GM19463 (cell line): Measurements from ENCODE around the gene KLHL1.
A peak's percentile ranks its signal among the peaks of the same experiment; 100 is the strongest.
"Not testable (repeated sequence)": the region's sequence is repeated elsewhere in the genome, so short reads cannot be mapped to it uniquely, and the experiment has no call there.

Source experiments
- ATAC-seq: cut with Tn5 transposase; IDR thresholded peaks from one replicate; pipeline ENCODE4 v1.9.1; 2021; ENCODE audit warnings: mild to moderate bottlenecking, moderate library complexity; ENCODE audit not compliant: unreplicated experiment

Gene KLHL1

DNA sequence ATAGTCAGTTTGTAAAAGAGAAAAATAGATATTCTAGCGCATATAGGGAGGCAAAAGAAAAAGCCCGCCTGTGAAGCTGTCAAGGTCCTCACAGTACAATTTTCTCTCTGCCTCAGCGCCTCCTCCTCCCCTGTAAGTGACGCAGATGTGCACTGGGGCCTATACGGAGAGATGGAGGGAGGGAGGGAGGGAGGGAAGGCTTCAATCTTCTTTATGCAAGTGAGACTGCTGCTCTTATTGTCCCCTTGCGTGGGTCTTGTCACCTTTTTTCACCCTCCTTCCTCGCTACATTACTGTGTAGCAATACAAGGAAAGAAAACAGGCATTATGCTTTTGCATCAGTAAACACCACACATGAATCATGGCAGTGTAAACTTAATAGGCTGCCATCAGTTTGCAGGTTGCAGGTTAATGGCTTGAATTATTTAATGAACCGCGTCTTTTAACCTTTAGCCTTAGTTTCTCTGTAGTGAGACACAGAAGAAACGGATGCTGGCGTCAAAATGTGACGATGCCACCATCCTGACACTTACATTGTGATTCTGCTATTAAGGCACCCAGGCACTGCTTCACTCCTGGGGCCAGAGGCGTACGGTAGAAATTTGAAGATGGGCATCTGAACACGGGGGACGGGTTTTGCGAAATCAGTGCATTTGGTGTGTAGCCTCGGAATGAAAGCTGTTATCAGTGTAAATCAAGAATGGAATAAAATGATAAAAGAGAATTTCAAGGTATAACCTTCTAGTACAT is at the start of gene KLHL1:
Gene KLHL1 (minus strand): TSS at position 97 of the 750 bp plus-strand sequence. CDS start 753 bp downstream, outside the sequence.
- no peak for ATAC-seq

DNA sequence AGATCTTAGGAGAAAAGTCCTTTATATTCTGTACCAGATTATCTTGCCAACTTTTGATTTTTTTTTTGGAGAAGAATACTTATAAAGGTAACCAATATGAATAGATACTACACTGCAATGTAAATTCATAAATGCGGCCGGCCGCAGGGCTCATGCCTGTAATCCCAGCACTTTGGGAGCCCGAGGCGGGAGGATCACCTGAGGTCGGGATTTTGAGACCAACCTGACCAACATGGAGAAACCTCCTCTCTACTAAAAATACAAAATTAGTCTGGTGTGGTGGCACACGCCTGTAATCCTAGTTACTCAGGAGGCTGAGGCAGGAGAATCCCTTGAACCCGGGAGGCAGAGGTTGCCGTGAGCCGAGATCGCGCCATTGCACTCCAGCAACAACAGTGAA is 34.4 kb upstream of the KLHL1 start:
- ATAC-seq, result not testable (repeated sequence)

DNA sequence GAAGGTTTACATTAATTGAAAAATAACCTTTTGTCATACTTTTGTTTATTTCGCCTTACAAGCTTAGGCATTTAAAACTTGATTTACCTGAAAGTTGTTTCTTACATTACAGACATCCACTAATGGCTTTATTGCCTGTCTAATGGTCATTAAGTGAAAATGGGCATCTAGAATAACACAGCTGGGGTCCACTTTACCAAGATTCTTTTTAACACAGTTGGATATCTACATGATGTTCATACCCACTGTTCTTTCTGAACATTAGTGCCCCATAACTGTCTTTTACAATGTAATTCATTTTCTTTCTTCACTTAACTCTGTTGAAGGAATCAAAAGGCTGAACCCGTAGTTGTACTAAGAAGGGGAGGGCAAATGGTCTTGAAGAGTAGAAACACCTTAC is 19.8 kb upstream of the KLHL1 start:
- ATAC-seq, result no peak

DNA sequence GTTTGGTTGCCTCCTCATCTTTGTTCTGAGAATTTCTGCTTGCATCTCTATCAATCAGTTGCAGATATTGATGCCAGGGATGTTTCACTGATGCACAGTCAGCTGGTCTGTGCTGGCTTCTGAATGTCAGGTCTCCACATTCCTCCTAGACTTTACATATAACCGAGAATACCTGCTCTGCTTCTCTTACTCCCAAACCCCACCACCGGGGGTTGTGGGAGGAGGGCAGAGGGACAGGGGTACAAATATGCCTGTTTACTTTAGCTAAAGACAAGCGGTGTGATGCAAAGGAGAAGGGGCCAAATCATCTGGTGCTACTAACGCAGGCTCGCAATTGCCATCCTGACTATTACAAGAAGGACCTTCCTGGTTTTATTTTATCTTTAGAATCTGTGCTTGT is 17.4 kb upstream of the KLHL1 start:
- ATAC-seq, result no peak

DNA sequence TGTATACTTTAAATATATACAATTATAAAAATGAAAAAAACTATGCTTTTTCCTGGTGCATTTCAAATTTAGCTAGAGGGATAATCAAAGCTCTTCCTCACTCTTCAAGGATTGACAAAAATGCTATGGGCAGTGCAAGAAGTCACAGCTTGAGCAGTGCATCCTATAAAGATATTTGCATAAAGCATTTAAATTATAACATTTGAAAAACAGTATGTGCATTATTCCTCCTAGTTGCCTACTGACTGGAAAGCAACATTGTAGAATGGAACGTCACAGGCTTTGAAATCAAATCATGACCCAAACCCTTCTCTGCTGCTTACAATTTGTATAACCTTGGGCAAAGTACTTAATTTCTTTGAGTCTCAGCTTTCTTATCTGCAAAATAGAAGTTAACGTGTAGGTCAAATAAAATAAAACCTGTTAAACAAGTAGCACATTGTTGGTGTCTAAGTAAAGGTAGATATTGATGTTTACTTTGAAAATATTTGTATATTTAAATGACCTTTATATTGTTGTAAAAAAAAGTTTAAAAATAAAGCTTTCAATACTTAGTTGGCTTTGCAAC is 9.2 kb upstream of the KLHL1 start:
- ATAC-seq, result no peak

DNA sequence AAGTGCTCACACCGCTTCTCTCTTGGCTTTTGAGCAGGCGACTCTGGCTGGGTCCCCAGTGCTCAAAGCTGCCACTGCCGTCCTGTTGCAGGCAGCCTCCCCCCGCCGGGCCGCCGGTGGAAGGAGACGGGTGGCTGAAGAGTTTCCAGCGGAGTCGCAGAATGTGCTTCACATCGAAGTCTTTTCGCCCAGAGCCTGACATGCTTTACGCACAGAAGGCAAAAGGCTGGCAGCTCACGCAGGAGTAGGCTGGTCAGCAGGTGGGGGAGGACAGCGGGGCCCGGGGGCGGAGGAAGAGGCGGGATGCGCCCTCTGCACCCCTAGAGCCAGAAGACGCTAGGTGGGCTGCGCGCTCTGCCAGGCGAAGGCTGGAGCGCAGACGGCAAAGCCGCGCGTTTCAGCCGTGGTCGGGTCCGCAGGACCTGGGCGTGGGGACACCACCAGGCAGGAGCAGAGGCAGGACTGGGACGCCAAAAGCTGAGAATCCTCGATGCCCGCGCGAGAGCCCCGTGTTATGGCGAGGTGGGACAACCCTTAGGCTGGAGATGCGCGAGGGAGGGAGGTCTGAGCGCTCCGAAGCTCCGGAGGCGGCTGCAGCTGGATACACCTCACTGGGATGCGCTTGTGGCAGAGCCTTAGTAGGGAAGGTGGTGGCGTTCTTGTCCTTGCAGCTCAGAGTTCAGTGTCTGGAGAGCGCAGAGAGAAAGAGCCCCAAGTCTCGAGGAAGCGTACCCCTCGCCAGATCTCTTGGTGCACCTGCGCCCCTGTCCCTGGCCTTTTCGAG is 562 bp downstream of the KLHL1 start, which contains the start of gene ATXN8OS:
Gene ATXN8OS (plus strand): TSS at position 329 of the 784 bp plus-strand sequence.
- ATAC-seq, result no peak

GRCh38 chr13:70107125-70107497 is 1.1 kb downstream of the KLHL1 start:
- ATAC-seq, result no peak

DNA sequence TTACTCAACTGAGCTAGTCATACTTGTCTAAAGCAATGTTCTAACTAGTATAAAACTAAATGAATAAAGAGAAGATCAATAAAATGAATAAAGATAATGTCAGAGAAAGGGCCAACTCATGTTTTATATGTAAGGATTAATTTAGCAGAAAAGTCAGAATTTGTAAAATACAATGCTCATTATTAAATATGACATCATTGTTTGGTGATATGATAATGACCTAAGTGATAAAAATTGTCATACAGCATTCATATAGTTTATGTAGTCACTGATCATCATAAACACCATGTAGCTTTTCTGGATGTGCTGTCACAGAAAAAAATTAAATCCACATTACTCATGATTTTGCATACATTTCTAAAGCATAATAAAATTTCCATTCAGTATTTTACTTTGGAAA is 3.8 kb downstream of the KLHL1 start:
- no peak for ATAC-seq

- no peak for ATAC-seq
These were observed 9.6 kb downstream of the KLHL1 start for GRCh38 chr13:70098669-70099068.

DNA sequence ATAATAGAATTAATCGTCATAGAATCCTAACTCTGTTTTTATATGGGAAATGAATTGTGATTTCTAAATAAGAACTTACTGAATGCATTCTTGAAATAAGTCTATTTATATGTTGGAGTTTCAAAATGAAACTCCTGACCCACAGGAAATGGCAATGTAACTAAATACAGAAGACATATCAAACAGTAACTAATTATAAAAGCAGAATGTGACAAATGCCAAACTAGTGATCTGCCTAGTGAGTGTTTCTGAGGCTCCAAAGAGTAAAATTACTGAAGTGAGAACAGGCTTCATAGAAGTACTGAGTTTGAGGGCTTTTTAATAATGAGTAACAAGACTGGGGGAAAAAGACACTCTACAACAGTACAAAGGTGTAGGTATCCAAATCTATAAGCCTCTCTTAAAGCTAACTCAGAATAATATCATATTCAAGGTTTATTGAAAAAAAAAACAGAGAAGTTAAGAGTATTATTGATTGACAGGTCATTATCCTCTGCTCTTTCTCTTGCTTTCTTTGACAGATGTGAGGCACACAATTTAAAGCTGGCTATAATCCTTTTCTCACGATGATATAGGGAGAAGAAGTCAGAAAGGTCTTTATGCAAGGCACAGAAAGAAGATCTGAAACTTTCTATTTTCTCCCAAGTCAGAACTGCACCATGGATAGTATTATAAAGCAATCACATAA is 18.1 kb downstream of the KLHL1 start:
- ATAC-seq, result peak; percentile 74

DNA sequence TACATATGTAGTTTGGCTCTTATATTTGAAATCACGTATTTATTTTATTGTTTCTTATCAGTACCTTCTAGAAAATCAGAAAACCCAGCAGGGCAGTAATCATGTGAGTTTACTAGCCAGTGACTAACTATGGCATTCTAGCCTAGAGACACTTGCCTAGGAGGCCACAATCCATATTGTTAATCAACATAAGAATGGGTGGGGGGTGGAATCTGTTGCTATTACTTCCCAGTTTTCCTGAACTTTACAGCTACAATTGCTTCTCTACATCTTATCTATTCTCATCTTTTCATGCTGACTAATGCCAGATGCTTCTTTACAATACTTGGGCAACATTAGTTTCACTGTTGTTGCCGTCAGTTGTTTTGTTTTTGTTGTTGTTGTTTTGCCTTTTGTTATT is 19.3 kb downstream of the KLHL1 start:
- ATAC-seq, result no peak

GRCh38 chr13:70087247-70087646 is 21.0 kb downstream of the KLHL1 start:
- ATAC-seq, result no peak

GRCh38 chr13:70080012-70080411 is 28.2 kb downstream of the KLHL1 start:
- no peak for ATAC-seq

- no peak for ATAC-seq
These were observed 53.7 kb downstream of the KLHL1 start for GRCh38 chr13:70054572-70054971.

DNA sequence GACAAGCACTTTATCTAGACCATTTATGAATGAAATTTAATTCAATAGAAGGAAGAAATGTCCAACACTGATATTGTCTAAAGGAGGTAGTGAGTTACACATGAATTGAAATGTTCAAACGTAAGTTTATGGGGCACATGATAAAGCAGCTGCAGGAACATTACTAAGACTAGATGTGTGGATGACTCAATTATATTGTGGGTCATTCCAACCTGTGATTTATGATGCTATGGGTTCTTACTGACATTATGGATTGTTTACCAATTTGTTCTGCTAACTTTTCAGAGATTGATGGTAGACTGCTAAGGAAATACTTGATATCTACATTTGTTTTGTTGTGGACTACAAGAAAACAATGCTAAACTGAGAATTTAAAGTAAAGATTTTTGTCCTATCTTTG is 56.7 kb downstream of the KLHL1 start:
- ATAC-seq, result no peak

DNA sequence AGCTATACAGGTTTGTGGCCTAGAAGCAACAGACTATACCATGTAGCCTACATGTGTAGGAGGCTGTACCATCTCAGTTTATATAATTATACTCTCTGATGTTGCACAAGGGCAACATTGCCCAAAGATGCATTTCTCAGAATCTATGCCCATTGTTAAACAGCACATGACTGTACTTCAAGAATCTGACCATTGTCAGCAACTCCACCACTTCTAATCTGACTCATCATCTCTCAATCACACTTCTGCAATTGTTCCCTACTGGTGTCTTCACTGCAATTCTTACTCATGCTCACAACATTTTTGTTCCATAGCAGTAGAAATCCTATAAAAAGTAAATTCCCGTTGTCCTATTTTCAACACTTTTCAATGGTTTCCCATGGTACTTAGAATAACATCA is 64.6 kb downstream of the KLHL1 start:
- peak; percentile 83 for ATAC-seq

DNA sequence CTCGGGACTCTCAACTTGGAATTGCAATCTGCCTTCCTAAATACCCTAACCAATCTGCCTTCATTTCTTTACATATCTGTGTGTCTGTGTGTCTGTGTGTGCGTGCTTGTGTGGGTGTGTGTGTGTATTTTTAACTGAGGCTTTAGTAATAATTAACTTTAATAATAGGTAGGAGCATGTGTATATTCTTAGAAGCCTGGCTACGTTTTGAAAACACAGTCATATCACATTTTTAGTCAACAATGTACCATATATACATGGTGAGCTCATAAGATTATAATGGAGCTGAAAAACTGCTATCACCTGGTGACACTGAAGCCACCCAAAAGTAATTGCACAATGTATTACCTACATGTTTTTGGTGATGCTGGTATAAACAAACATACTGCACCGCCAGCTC is 66.1 kb downstream of the KLHL1 start:
- peak; percentile 55 for ATAC-seq

GRCh38 chr13:70034286-70034685 is 74.0 kb downstream of the KLHL1 start:
- ATAC-seq, result no peak

DNA sequence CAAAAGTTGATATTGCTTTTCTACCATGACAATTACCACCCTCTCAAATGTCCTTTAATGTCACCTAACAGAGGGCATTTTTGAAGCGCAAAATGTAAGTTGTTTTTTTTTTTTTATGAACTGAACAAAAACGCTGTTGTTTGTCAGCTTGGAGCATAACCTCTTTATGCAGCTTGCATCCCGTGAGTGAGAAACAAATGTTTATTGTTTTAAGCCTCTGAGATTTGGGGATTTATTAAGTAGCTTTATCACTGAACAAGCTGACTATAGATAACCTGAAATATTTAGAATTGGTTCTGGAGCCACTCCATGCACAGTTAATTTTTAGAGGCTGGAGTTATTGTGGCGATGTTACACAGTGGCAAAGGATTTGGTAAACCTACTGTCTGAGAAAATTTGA is 80.7 kb downstream of the KLHL1 start:
- ATAC-seq, result no peak

DNA sequence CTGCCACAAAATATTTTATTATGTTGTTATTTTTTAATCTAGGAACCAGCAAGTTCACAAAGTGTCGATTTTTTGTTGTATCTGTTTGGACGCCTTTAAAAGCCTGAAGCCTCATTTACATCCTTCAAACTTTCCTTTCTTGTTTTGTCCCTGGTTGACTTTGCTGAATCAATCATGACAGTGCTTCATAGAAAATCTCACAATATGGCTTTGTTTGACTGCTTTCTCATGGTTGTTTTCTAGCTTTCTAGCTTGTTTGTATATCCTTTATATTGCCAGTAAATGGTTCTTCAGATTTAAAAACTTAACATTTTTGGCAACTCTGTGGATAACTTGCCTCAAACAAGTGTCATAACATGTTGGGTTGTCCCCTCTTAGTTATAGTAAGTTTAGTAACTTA is 84.7 kb downstream of the KLHL1 start:
- ATAC-seq, result no peak

DNA sequence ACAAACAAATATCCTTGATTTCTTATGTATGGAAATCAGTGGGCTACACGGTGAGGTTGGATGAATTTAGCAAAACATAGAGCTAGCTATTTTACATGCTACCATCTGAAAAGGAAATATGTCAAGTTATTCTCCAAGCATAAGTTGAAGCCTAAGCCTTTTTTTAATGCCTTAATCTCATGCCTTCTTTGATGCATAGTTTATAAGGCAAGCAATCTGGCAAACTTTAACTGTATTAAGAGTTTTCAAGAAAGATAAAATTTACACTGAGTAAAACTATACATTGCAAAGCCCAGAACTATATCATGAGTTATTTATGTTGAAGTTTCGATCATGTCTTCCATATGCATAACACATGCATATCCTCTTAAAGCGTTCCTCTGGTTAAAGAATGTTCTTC is 85.6 kb downstream of the KLHL1 start:
- ATAC-seq, result no peak
